ENCODE data around the gene TNNI2.
A peak's percentile ranks its signal among the peaks of the same experiment; 100 is the strongest.

Gene TNNI2

DNA sequence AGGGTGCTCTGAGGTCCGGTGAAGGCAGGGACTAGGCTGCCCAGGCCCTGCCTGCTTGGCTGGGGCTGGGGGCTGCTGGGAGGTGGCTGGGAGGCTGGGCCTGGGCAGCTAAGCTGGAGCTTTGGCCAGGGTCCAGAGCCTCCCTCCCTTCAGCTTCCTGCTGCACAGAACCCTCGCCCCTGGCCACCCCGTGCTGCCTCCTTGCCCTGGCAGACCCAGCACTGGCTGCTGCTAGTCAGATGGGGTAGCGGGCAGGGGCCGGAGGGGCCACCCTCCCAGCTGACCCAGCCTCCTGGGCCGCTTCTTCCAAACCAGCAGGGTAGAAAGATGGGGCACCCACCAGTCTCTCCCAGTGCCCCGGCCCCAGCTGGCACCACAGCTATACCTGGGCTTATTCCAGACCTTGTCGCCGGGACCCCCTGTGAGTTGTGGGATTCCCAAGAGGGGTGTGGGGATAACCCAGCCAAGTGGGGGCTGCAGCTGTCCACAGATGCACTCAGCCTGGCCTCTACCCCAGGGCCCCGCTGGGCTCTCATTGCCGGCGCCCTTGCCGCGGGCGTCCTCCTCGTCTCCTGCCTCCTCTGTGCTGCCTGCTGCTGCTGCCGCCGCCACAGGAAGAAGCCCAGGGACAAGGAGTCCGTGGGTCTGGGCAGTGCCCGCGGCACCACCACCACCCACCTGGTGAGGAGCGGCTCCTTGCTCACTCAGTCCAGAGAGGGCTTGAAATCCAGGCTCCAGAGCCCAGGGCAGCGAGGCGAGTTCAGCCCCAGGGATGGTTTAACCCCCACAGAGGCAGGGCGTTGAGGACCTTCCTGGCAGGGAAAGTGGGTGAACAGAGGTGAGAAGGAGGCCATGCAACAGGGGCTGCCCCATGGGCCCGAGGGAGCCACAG is 3.8 kb upstream of the TNNI2 start, which contains the start of gene SYT8:
SYT8 (plus strand) TSS at position 212 of the 892 bp plus-strand sequence; CDS start at position 328, 116 bp downstream.
- no peak for DNase-seq (ENCODE audit: low spot score)

DNA sequence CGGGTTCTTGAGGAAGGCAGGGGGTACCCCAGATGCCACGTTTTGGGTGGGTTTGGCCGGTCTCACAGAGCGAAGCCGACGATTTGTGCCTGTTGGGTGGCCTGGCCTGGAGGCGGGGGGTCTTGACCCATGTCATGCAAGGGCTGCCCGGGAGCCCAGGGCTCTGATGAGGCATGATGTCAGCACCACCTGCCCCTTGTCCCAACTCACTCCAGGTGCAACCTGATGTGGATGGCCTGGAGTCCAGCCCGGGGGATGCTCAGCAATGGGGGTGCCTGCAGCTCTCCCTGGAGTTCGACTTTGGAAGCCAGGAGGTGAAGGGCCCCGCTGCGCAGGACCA is 3.1 kb upstream of the TNNI2 start:
- no peak for DNase-seq (ENCODE audit: low spot score)

- no peak for DNase-seq (ENCODE audit: low spot score)
Measured at GRCh38 chr11:1836011-1836945, 2.5 kb upstream of the TNNI2 start.

- peak; percentile 86 for DNase-seq (ENCODE audit: low spot score)
Measured at GRCh38 chr11:1837171-1838076, 1.4 kb upstream of the TNNI2 start.

DNA sequence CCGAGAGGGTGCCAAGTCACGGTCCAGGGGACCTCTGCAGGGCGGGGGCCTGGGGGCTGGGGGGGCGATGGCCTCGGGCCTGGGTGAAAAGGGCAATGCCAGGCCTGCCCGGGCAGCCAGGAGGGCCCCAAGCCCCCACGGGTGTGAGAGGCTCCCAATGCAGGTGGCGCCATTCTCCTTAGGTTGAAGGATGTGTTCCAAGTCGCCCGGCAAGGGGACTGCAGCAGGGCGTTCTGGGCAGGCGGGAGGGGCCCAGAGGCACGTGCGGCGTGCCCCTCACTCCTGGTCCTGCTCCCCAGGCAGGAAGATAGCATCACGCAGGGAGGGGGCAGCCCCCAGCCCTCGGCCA is 730 bp upstream of the TNNI2 start:
- DNase-seq (ENCODE audit: low spot score) = no peak

- no peak for DNase-seq (ENCODE audit: low spot score)
Measured at GRCh38 chr11:1839204-1839923, 583 bp downstream of the TNNI2 start.

GRCh38 chr11:1839924-1840779 is 1.4 kb downstream of the TNNI2 start:
- DNase-seq (ENCODE audit: low spot score) = no peak

DNA sequence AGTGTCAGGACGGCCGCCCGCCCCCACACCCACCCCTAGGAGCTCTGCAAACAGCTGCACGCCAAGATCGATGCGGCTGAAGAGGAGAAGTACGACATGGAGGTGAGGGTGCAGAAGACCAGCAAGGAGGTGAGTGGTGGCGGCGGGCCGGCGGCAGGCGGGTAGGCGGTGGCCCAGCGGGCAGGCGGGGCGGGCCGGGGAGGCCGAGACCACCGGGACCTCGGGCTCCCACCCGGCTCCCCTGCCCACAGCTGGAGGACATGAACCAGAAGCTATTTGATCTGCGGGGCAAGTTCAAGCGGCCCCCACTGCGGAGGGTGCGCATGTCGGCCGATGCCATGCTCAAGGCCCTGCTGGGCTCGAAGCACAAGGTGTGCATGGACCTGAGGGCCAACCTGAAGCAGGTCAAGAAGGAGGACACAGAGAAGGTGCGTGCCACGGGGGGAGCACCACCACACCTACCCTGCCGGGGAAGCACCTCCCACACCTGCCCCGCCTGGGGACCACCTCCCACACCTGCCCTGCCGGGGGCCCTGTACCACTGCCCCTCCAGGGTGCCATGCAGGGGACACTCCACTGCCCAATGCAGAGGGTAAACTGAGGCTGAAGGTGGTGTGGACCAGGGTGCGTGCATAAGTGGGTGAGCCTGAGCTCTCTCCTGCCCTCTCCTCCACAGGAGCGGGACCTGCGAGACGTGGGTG is 2.1 kb downstream of the TNNI2 start:
- no peak for DNase-seq (ENCODE audit: low spot score)

DNA sequence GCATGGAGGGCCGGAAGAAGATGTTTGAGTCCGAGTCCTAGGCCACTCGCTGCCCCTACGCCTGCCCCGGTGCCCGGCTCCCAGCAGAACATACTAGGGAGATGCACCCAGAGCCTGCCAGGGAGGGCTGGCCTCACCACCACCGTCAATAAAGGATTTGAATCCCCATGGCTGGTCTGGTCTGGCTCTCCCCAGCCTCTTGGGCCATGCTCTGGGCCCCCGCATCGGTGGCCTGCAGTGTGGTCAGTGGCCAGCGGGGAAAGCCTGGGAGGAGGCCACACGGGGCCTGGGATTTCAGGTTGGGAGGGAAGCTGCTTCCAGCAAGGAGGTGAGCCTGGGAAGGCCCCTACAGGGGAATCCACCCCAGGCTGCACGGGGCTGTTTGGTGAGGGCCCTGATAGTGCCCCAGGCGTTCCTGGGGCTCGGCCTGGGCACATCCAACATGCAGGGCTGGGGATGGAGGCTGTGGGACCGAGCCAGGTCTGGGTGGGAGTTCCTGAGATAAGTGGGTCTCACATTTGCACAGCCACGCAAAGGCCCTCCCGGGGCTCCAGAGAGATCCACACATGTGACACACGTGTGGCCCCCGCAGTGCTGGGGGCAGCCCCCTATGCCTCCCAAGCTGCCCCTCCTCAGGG is 2.8 kb downstream of the TNNI2 start:
- no peak for DNase-seq (ENCODE audit: low spot score)

GRCh38 chr11:1842149-1843097 is 3.6 kb downstream of the TNNI2 start:
- DNase-seq (ENCODE audit: low spot score) = no peak

- no peak for DNase-seq (ENCODE audit: low spot score)
Measured at GRCh38 chr11:1843098-1843473, 4.3 kb downstream of the TNNI2 start.

- DNase-seq (ENCODE audit: low spot score) = no peak
Measured at GRCh38 chr11:1843796-1844195, 5.0 kb downstream of the TNNI2 start.

DNA sequence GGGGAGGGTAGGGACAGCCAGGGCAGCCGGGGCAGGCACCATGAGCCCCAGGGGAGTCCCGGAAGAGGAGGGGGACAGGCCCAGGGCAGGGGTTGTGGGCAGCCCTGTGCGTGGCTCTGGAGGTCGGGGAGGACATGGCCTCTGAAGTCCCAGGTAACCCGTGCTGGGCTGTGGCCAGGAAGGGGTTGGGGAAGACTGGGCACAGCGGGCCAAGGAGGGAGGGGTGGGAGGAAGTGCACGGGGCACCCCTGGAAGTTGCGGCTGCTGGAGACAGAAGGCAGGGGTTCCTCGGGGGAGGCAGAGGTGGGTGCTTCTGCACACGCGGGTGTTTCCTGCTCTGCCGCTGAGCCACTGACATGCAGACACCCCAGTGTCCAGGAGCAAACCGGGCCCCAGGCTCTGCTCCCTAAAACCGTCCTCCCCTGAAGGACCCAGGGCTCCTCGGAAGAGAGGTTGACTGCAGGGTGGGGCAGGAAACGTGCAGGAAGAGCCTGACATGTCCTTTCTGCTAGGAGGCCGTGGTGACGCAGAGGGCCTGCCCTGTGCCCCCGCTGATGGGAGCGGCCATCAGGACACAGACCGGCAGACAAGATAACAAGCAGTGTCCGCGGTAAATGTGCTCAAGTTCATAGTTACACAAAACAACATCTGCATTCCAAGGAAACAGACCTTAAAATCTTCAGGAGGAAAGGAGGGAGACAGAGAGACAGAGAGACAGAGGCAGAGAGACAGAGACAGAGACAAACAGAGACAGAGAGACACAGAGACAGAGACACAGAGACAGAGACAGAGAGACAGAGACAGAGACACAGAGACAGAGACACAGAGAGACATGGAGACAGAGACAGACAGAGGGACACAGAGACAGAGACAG is 5.7 kb downstream of the TNNI2 start:
- DNase-seq (ENCODE audit: low spot score) = no peak

GRCh38 chr11:1845095-1845429 is 6.3 kb downstream of the TNNI2 start:
- DNase-seq (ENCODE audit: low spot score) = no peak

- no peak for DNase-seq (ENCODE audit: low spot score)
Measured at GRCh38 chr11:1845561-1846452, 7.0 kb downstream of the TNNI2 start.

DNA sequence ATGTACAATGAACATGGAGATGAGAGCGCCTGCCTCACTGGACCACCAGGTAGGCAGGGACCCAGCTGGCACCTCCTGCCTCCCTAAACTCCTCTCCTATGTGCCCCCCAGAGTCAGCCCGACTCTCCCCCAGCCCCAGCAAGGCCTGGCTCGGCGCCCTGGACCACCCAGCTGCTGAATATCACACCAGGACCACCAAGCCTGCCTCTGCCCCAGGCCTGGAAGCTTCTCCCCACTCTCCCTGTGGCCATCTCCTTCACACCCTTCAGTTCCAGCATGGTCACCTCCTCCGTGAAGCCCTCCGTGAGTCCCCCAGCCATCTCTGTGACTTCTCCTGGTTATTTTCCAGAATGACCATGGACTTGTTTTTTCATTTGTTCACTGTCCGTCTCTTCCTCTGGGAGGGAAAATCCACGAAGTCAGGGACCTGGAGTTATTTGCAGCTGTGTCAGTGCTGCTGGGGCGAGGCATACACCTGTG is 7.7 kb downstream of the TNNI2 start:
- DNase-seq (ENCODE audit: low spot score) = no peak

All from ecto neural progenitor cell (in vitro differentiated cells).